ENCODE results near the gene AKR1E2.

AKR1E2 gene

GRCh38 chr10:4847561-4848355 is 21.8 kb downstream of the AKR1E2 start:
- no peak for TF ChIP-seq CTCF (IDR thresholded peaks at IDR 0.05; ENCODE audit: low read depth, low read length, missing control alignments)
- no peak overlapping the region for H3K4me3 ChIP-seq (ENCODE audit: low read depth, low read length)
- DNase-seq (ENCODE audit: low read depth) = no peak

GRCh38 chr10:4848356-4849041 is 22.5 kb downstream of the AKR1E2 start:
- TF ChIP-seq CTCF (IDR thresholded peaks at IDR 0.05; ENCODE audit: low read depth, low read length, missing control alignments) = no peak
- no peak overlapping the region for H3K4me3 ChIP-seq (ENCODE audit: low read depth, low read length)
- DNase-seq (ENCODE audit: low read depth) = no peak

GRCh38 chr10:4849042-4849402 is 23.0 kb downstream of the AKR1E2 start:
- no peak for DNase-seq (ENCODE audit: low read depth)
- no peak for TF ChIP-seq CTCF (IDR thresholded peaks at IDR 0.05; ENCODE audit: low read depth, low read length, missing control alignments)
- H3K4me3 ChIP-seq (ENCODE audit: low read depth, low read length) = no peak overlapping the region

GRCh38 chr10:4849555-4850242 is 23.7 kb downstream of the AKR1E2 start:
- peak; percentile 97 for TF ChIP-seq CTCF (IDR thresholded peaks at IDR 0.05; ENCODE audit: low read depth, low read length, missing control alignments)
- H3K4me3 ChIP-seq (ENCODE audit: low read depth, low read length) = no peak overlapping the region
- peak; percentile 69 for DNase-seq (ENCODE audit: low read depth)

GRCh38 chr10:4850397-4850796 is 24.4 kb downstream of the AKR1E2 start:
- DNase-seq (ENCODE audit: low read depth) = no peak
- TF ChIP-seq CTCF (IDR thresholded peaks at IDR 0.05; ENCODE audit: low read depth, low read length, missing control alignments) = no peak
- H3K4me3 ChIP-seq (ENCODE audit: low read depth, low read length) = no peak overlapping the region

GRCh38 chr10:4851176-4851575 is 25.2 kb downstream of the AKR1E2 start:
- no peak for TF ChIP-seq CTCF (IDR thresholded peaks at IDR 0.05; ENCODE audit: low read depth, low read length, missing control alignments)
- no peak overlapping the region for H3K4me3 ChIP-seq (ENCODE audit: low read depth, low read length)
- no peak for DNase-seq (ENCODE audit: low read depth)

Data from GM12864 (cell line).